Hepatocyte (in vitro differentiated cells): ENCODE data around the gene FSIP1. TPM values are rescaled to one million over a fixed set of nuclear protein-coding genes. Genes with fewer than 3 reads are reported as not detected.
"Not testable (repeated sequence)": the region's sequence is repeated elsewhere in the genome, so short reads cannot be mapped to it uniquely, and the experiment has no call there.

ENCODE experiments used
- DNase-seq: peaks from one replicate; pipeline ENCODE4 v3.0.0-alpha.2; 2016; ENCODE audit warnings: low spot score
- H2AFZ ChIP-seq: fragments of 200-600 bp; sonication (generic); 2 replicates; pipeline ENCODE4 v1.6.0; 2016; ENCODE audit warnings: antibody characterized with exemption, mild to moderate bottlenecking
- H3K27ac ChIP-seq: fragments of 200-600 bp; sonication (generic); 2 replicates; pipeline ENCODE4 v1.5.1; 2016; ENCODE audit warnings: mild to moderate bottlenecking
- H3K27me3 ChIP-seq: fragments of 200-600 bp; sonication (generic); 2 replicates; pipeline ENCODE4 v1.6.1; 2016
- H3K36me3 ChIP-seq: fragments of 200-600 bp; sonication (generic); replicated peaks from 2 replicates; pipeline ENCODE4 v1.5.1; 2016; ENCODE audit warnings: low read depth; ENCODE audit not compliant: insufficient read depth
- H3K4me1 ChIP-seq: fragments of 200-600 bp; sonication (generic); 2 replicates; pipeline ENCODE4 v1.5.1; 2016; ENCODE audit warnings: mild to moderate bottlenecking, moderate library complexity; ENCODE audit not compliant: insufficient read depth
- H3K4me2 ChIP-seq: fragments of 200-600 bp; sonication (generic); 2 replicates; pipeline ENCODE4 v1.6.0; 2016
- H3K4me3 ChIP-seq: fragments of 200-600 bp; sonication (generic); 2 replicates; pipeline ENCODE4 v1.5.1; 2016; ENCODE audit warnings: mild to moderate bottlenecking
- H3K79me2 ChIP-seq: fragments of 200-600 bp; sonication (generic); 2 replicates; pipeline ENCODE4 v1.6.0; 2017; ENCODE audit warnings: mild to moderate bottlenecking
- H3K9me2 ChIP-seq: fragments of 200-600 bp; sonication (generic); replicated peaks from 2 replicates; pipeline ENCODE4 v1.6.0; 2017; ENCODE audit warnings: mild to moderate bottlenecking; ENCODE audit not compliant: insufficient read depth
- H3K9me3 ChIP-seq: fragments of 200-600 bp; sonication (generic); 2 replicates; pipeline ENCODE4 v1.5.1; 2016; ENCODE audit warnings: low read depth, mild to moderate bottlenecking
- H4K20me1 ChIP-seq: fragments of 200-600 bp; sonication (generic); 2 replicates; pipeline ENCODE4 v1.6.0; 2016; ENCODE audit warnings: mild to moderate bottlenecking; ENCODE audit not compliant: insufficient read depth, poor library complexity, severe bottlenecking
- CTCF ChIP-seq: fragments of 200-600 bp; sonication (generic); IDR thresholded peaks from 2 replicates; pipeline ENCODE4 v1.5.1; 2016; ENCODE audit warnings: antibody characterized with exemption, mild to moderate bottlenecking; ENCODE audit not compliant: poor library complexity
- EZH2 ChIP-seq: fragments of 200-600 bp; sonication (generic); IDR thresholded peaks from 2 replicates; pipeline ENCODE4 v1.6.1; 2016; ENCODE audit warnings: antibody characterized with exemption, mild to moderate bottlenecking, borderline replicate concordance
- EZH2phosphoT487 ChIP-seq: fragments of 200-600 bp; sonication (generic); IDR thresholded peaks from one replicate; pipeline ENCODE4 v1.6.1; 2018; ENCODE audit warnings: antibody characterized with exemption, mild to moderate bottlenecking, low read depth, moderate library complexity; ENCODE audit not compliant: unreplicated experiment, severe bottlenecking
- WGBS: methylation state at CpG from one replicate; pipeline ENCODE4 v1.1.6; 2016; ENCODE audit warnings: low lambda C conversion rate; ENCODE audit errors: missing lambda C conversion rate; 5-methylcytosine and 5-hydroxymethylcytosine counted together
- polyA plus RNA-seq: library from polyadenylated mRNA; unstranded; fragments of >200 nt; fragmentation: Nextera tagmentation; extraction: Ambion mirVana; gene quantifications from 2 replicates; pipeline ENCODE4 v1.2.1, GENCODE V29; 2016
- total RNA-seq: library from RNA; depleted of rRNA; stranded (reverse); fragments of >200 nt; gene quantifications from 2 replicates; pipeline ENCODE4 v1.2.3, GENCODE V29; 2014

FSIP1 gene
- total and polyA plus RNA-seq, 2 experiments from 2014 or later = 0.60 to 0.79 TPM

- no peak overlapping the region for H3K27ac ChIP-seq
- H3K27me3 ChIP-seq = no peaks in the 10 kb centered on the region
- no peak overlapping the region for H2AFZ ChIP-seq
- H3K79me2 ChIP-seq = no peaks in the 10 kb centered on the region
- no peaks in the 10 kb centered on the region for H3K36me3 ChIP-seq
- H3K4me1 ChIP-seq = no peaks in the 10 kb centered on the region
- H3K4me2 ChIP-seq = no peak overlapping the region
- H4K20me1 ChIP-seq = no peaks in the 10 kb centered on the region
- no peak overlapping the region for H3K4me3 ChIP-seq
- no peak for TF ChIP-seq CTCF
- TF ChIP-seq EZH2phosphoT487 = no peak
- no peak for TF ChIP-seq EZH2
- H3K9me2 ChIP-seq = no peaks in the 10 kb centered on the region
- DNase-seq = no peak
- H3K9me3 ChIP-seq = no peaks in the 10 kb centered on the region
Measured at GRCh38 chr15:39817892-39818291, 35.3 kb upstream of the FSIP1 start.

GRCh38 chr15:39814489-39814888, 31.8 kb upstream of the FSIP1 start:
- 83% methylated on average over 1 of the region's 1 CpG for WGBS
- H3K9me3 ChIP-seq = no peaks in the 10 kb centered on the region
- no peak overlapping the region for H2AFZ ChIP-seq
- DNase-seq = no peak
- no peak overlapping the region for H3K4me2 ChIP-seq
- H3K9me2 ChIP-seq = no peaks in the 10 kb centered on the region
- H3K79me2 ChIP-seq = no peaks in the 10 kb centered on the region
- H3K4me1 ChIP-seq = no peaks in the 10 kb centered on the region
- no peaks in the 10 kb centered on the region for H4K20me1 ChIP-seq
- no peak overlapping the region for H3K27ac ChIP-seq
- H3K4me3 ChIP-seq = no peak overlapping the region
- TF ChIP-seq EZH2 (no peak), CTCF (no peak), EZH2phosphoT487 (no peak)
- no peaks in the 10 kb centered on the region for H3K36me3 ChIP-seq
- H3K27me3 ChIP-seq = no peaks in the 10 kb centered on the region

GRCh38 chr15:39812651-39813050, 30.0 kb upstream of the FSIP1 start:
- H3K4me2 ChIP-seq, H2AFZ ChIP-seq, H3K36me3 ChIP-seq, H3K27ac ChIP-seq, H3K79me2 ChIP-seq, H3K4me3 ChIP-seq, H3K27me3 ChIP-seq, H3K9me2 ChIP-seq, DNase-seq, H3K4me1 ChIP-seq, H3K9me3 ChIP-seq, H4K20me1 ChIP-seq: not testable (repeated sequence)
- 97% methylated on average over 3 of the region's 3 CpGs for WGBS

GRCh38 chr15:39808909-39809308, 26.3 kb upstream of the FSIP1 start:
- H3K9me3 ChIP-seq = no peaks in the 10 kb centered on the region
- WGBS = 48% methylated on average over 3 of the region's 3 CpGs
- H3K4me2 ChIP-seq = no peak overlapping the region
- H3K9me2 ChIP-seq = no peaks in the 10 kb centered on the region
- TF ChIP-seq EZH2 (no peak), EZH2phosphoT487 (no peak)
- no peak for DNase-seq
- no peak overlapping the region for H3K4me3 ChIP-seq
- no peak overlapping the region for H3K27ac ChIP-seq
- H3K36me3 ChIP-seq = no peaks in the 10 kb centered on the region
- H4K20me1 ChIP-seq = no peaks in the 10 kb centered on the region
- no peaks in the 10 kb centered on the region for H3K79me2 ChIP-seq
- H3K4me1 ChIP-seq = no peaks in the 10 kb centered on the region
- H3K27me3 ChIP-seq = no peaks in the 10 kb centered on the region
- no peak overlapping the region for H2AFZ ChIP-seq
